Stomach smooth muscle (tissue), 2 donors: ENCODE measurements around the gene FBXL19.
A peak's percentile ranks its signal among the peaks of the same experiment; 100 is the strongest.

Experiments
- H3K27ac ChIP-seq: one replicate; pipeline ENCODE4 v1.7.0; 2013; ENCODE audit warnings: mild to moderate bottlenecking, low read length, inconsistent platforms
- H3K27me3 ChIP-seq, 2 donors: one replicate each; pipeline ENCODE4 v1.7.0; 2013; ENCODE audit warnings: low read length in 2 of 2; ENCODE audit not compliant: insufficient read depth in 2 of 2, control insufficient read depth in 1 of 2
- H3K36me3 ChIP-seq, 2 donors: one replicate each; pipeline ENCODE4 v1.7.0; 2013; ENCODE audit warnings: low read length in 2 of 2; ENCODE audit not compliant: control insufficient read depth in 2 of 2, insufficient read depth in 2 of 2
- H3K4me1 ChIP-seq: one replicate; pipeline ENCODE4 v1.7.0; 2013; ENCODE audit warnings: low read length; ENCODE audit not compliant: control insufficient read depth, insufficient read depth
- H3K4me3 ChIP-seq, 2 donors: one replicate each; pipeline ENCODE4 v1.7.0; 2013; ENCODE audit warnings: low read length in 2 of 2
- H3K9ac ChIP-seq, 2 donors: one replicate each; pipeline ENCODE4 v1.7.0; 2013; ENCODE audit warnings: low read length in 2 of 2, mild to moderate bottlenecking in 1 of 2
- H3K9me3 ChIP-seq, 2 donors: one replicate each; pipeline ENCODE4 v1.7.0; 2013; ENCODE audit warnings: low read length in 2 of 2; ENCODE audit not compliant: control insufficient read depth in 2 of 2
- donor health status: healthy.
- donor health status: Pancreatic carcinoma.

The FBXL19 gene

DNA sequence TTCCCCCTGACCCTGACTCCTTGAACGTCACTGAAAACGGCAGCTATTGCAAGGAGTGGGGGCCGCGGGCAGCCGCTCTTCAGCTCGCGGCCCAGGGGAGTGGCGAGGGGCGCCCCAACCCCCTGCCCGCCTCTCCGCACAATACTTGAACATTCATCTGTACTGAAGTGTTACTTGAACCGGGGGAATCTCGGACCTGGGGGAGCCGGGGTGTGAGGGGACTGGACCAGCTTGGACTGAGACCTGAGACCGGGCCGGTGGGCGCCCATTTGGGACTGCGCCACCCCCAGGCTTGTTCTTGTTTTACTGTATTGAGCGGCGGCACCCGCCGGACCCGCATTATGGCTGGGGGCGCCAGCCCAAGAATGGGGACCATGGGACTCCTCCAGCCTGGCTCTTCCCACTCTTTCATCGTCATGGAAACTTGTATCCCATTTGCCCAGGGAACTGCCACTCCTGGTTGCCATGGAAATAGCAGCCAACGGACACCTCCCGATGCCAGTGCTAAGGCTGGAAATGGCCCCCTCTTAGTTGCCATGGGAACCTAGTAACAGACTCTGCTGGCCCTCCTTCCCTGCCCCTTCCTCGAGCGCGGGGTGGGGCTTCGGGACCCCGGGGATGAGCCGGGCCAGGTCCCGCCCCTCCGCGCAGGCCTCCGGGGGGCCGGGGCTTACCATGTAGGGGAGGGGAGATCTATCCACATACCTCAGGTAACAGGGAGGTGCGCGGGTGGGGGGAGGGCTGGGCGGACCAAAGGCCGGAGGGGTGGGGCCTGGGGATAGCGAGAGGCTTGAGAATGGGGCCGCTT, 24.7 kb downstream of the FBXL19 start:
- Histone ChIP-seq H3K36me3 (peaks cover 3 to 8% of the 10 kb centered on the region in 2 donors), H3K9ac (peak overlapping the region; percentile 69 to 81), H3K9me3 (no peaks in the 10 kb centered on the region), H3K27ac (peak overlapping the region; percentile 85), H3K4me1 (peaks cover 29% of the 10 kb centered on the region), H3K4me3 (peak overlapping the region; percentile 80 to 93), H3K27me3 (no peaks in the 10 kb centered on the region)

DNA sequence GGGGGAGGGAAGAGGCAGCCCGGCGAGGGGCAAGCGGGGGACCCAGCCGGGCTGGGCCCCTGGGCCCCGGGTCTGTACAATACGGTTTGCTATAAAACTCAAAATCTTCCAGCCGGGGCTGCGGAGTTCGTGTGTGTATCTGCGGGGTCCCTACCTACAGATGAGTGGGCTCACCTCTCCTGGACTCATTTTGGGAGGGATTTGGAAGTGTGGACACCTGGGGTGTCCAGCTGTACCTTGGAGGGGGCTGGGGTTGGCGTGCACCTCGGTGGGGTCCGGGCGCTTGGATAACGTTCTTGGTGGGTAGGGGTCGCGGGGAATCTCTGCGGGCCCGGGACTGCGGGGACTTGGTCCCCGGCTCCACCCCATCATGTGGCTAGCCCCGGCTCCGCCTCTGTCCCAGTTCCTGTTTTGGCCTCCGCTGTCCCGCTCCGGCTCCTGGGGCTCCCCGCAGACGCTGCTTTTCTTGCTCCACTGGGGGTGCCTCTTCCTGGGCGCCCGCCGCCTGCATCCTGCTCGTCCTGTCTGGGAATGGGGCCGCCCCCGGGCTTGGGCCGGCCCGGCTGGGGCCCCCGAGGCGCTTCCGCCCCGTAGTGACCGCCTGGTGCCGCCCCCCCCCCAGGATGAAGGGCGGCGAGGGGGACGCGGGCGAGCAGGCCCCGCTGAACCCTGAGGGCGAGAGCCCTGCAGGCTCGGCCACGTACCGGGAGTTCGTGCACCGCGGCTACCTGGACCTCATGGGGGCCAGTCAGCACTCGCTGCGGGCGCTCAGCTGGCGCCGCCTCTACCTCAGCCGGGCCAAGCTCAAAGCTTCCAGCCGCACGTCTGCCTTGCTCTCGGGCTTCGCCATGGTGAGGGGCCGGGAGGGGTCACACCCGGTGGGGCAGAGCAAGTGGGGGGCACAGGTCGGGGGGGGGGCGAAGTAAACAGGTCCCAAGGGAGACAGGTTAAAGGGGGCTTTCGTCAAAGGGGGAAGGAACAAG, 25.6 kb downstream of the FBXL19 start, which contains the start of gene ORAI3:
Gene ORAI3 (plus strand): TSS at position 402 of the 983 bp plus-strand sequence. CDS start 222 bp downstream, at position 624.
- Histone ChIP-seq H3K27ac (peak within 1 kb of the TSS; percentile 85), H3K9me3 (no peaks in the 10 kb centered on the region), H3K9ac (peak within 1 kb of the TSS; percentile 71 to 81), H3K4me1 (peaks cover 37% of the 10 kb centered on the region), H3K4me3 (peak within 1 kb of the TSS; percentile 80 to 93), H3K27me3 (no peaks in the 10 kb centered on the region), H3K36me3 (peaks cover 0 to 5% of the 10 kb centered on the region in 2 donors)

GRCh38 chr16:30949650-30950515, 26.5 kb downstream of the FBXL19 start:
- H3K27ac ChIP-seq = peak overlapping the region; percentile 85
- peak overlapping the region; percentile 80 to 93 for H3K4me3 ChIP-seq
- H3K9ac ChIP-seq = peak overlapping the region; percentile 71 to 81
- H3K9me3 ChIP-seq = no peaks in the 10 kb centered on the region
- H3K27me3 ChIP-seq = no peaks in the 10 kb centered on the region
- peaks cover 0 to 4% of the 10 kb centered on the region in 2 donors for H3K36me3 ChIP-seq
- peaks cover 38% of the 10 kb centered on the region for H3K4me1 ChIP-seq

GRCh38 chr16:30950516-30951065, 27.2 kb downstream of the FBXL19 start:
- peak overlapping the region in 1 of 2 donors; percentile 81 for H3K9ac ChIP-seq
- H3K4me1 ChIP-seq = peaks cover 38% of the 10 kb centered on the region
- peak overlapping the region; percentile 85 for H3K27ac ChIP-seq
- H3K27me3 ChIP-seq = no peaks in the 10 kb centered on the region
- H3K36me3 ChIP-seq = peaks cover 0 to 4% of the 10 kb centered on the region in 2 donors
- no peaks in the 10 kb centered on the region for H3K9me3 ChIP-seq
- peak overlapping the region; percentile 80 to 93 for H3K4me3 ChIP-seq

DNA sequence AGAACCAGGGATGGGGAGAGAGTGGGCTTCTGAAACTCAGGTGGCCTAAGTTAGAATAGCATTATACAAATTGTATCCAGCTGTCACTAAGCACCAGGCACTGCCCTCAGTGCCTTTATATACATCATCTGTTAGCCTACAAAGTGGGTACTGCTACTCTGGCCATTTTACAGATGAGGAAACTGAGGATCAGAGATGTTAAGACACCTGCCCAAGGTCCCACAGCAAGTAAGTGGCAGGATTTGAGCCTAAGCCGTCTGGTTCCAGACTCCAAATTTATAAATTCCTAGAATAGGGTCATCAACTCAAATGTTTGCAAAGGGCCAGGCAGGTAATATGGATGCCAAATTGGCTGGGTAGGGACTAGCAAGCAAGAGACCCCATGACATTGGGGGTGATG, 27.8 kb downstream of the FBXL19 start:
- no peak overlapping the region for H3K9ac ChIP-seq
- no peaks in the 10 kb centered on the region for H3K27me3 ChIP-seq
- H3K4me3 ChIP-seq = peak overlapping the region in 1 of 2 donors; percentile 80
- peaks cover 38% of the 10 kb centered on the region for H3K4me1 ChIP-seq
- no peaks in the 10 kb centered on the region for H3K9me3 ChIP-seq
- H3K27ac ChIP-seq = peak overlapping the region; percentile 85
- peaks cover 0 to 4% of the 10 kb centered on the region in 2 donors for H3K36me3 ChIP-seq

DNA sequence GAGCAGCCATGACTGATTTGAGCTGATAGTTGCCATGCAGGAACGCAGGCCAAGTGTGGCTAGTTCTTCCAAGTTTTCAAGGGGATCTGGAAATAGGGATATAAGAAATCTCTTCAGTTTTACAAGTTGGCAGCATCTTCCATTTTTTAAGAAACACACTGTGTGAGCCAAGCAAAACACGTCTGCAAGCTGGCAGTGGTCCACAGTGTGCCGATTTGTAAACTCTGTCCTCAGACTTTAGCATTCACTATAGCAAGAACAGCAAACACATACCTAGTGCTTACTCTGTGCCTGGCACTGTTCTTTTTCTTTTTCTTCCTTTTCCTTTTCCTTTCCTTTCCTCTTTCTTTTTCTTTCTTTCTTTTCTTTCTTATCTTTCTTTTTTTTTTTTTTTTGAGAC, 28.4 kb downstream of the FBXL19 start:
- Histone ChIP-seq H3K4me3 (no peak overlapping the region), H3K9ac (peak overlapping the region in 1 of 2 donors; percentile 5), H3K27ac (peak overlapping the region; percentile 85), H3K9me3 (no peaks in the 10 kb centered on the region), H3K36me3 (peaks cover 0 to 4% of the 10 kb centered on the region in 2 donors), H3K4me1 (peaks cover 42% of the 10 kb centered on the region), H3K27me3 (no peaks in the 10 kb centered on the region)

- Histone ChIP-seq H3K36me3 (no peaks in the 10 kb centered on the region), H3K27me3 (no peaks in the 10 kb centered on the region), H3K9me3 (no peaks in the 10 kb centered on the region), H3K4me3 (no peak overlapping the region), H3K4me1 (peaks cover 40% of the 10 kb centered on the region), H3K9ac (no peak overlapping the region), H3K27ac (peak overlapping the region; percentile 41)
These were observed 29.7 kb downstream of the FBXL19 start for GRCh38 chr16:30953111-30953510.

DNA sequence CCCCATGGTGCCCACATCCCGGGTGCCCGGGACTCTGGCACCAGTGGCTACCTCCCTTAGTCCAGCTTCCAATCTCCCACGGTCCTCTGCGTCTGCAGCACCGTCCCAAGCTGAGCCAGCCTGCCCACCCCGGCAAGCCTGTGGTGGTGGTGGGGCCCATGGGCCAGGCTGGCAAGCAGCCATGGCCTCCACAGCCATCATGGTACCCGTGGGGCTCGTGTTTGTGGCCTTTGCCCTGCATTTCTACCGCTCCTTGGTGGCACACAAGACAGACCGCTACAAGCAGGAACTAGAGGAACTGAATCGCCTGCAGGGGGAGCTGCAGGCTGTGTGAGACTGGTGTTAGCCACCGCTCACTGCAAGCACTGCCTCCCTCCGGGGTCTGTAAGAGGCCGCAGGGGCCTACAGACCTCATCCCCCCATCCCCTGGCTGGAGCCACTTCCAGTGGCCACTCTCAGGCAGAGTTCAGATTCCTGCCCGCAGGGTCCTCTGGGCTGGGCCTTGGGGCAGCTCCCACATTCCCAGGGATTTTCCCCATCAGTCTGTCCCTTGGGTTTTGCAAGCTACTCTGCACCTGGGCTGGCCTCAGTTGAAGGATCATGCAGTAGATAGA, 30.2 kb downstream of the FBXL19 start:
- Histone ChIP-seq H3K36me3 (no peaks in the 10 kb centered on the region), H3K9me3 (no peaks in the 10 kb centered on the region), H3K4me1 (peaks cover 43% of the 10 kb centered on the region), H3K4me3 (no peak overlapping the region), H3K27me3 (no peaks in the 10 kb centered on the region), H3K27ac (peak overlapping the region; percentile 41), H3K9ac (no peak overlapping the region)

- Histone ChIP-seq H3K27me3 (no peaks in the 10 kb centered on the region), H3K36me3 (peaks cover 4 to 8% of the 10 kb centered on the region in 2 donors), H3K9ac (no peak overlapping the region), H3K27ac (no peak overlapping the region), H3K4me3 (no peak overlapping the region), H3K9me3 (no peaks in the 10 kb centered on the region), H3K4me1 (peaks cover 46% of the 10 kb centered on the region)
These were observed 31.6 kb downstream of the FBXL19 start for GRCh38 chr16:30954993-30955392.
